ENCODE results near the gene PTBP1.

PTBP1 gene

DNA sequence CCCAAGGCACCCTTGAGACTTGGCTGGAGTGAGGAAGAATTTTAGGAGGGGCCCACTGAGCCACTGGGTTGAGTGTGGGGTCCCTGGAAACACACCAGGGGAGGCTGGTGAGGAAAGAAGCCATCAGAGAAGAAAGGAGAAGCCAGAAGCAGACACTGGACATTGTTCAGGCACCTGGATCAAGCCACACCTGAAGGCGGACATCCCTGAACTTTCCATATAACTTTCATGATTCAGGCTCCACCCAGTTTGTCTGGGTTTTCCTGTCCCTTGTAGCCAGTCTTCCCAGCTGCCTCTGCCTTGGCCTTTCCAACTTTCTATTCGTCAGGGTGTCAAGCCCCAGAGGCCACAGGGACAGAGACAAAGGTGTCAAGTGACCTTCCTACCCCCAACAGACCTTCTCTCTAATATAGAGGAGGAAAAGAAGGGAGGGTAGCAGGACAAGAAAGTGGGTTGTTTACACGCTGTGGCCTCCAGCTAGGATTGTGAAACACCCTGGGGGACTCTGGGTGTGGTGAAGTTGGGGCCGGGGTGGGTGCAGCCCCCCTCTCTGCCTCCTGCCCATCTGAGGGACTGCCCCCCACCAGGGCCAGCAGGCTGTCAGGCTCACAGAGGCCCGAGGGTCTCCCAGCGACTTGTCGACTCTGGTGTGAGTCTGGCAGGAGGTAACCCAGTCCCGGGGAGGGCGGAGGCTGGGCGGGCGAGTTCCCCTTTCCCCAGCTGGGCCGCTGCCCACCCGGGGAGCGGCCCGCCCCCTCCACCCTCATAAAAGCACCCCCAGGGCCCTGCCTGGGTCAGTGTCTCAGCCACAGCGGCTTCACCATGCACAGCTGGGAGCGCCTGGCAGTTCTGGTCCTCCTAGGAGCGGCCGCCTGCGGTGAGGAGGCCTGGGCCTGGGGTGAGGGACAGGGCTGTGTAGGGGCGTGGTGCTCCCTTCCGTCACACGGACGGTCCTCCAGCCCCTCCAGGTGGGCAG is 61.9 kb downstream of the PTBP1 start, which contains the start of gene CFD:
Gene CFD (plus strand): TSS at position 797 of the 976 bp plus-strand sequence. CDS start 26 bp downstream, at position 823.
- peaks cover 30% of the 10 kb centered on the region for H3K4me1 Mint-ChIP-seq
- H3K27me3 Mint-ChIP-seq = peaks cover 55% of the 10 kb centered on the region
- no peaks in the 10 kb centered on the region for H3K9me3 Mint-ChIP-seq
- H3K4me3 Mint-ChIP-seq = peak within 1 kb of the TSS; percentile 32 to 71
- ATAC-seq (no peak), DNase-seq (no peak)
- no peak within 1 kb of the TSS for H3K27ac Mint-ChIP-seq

DNA sequence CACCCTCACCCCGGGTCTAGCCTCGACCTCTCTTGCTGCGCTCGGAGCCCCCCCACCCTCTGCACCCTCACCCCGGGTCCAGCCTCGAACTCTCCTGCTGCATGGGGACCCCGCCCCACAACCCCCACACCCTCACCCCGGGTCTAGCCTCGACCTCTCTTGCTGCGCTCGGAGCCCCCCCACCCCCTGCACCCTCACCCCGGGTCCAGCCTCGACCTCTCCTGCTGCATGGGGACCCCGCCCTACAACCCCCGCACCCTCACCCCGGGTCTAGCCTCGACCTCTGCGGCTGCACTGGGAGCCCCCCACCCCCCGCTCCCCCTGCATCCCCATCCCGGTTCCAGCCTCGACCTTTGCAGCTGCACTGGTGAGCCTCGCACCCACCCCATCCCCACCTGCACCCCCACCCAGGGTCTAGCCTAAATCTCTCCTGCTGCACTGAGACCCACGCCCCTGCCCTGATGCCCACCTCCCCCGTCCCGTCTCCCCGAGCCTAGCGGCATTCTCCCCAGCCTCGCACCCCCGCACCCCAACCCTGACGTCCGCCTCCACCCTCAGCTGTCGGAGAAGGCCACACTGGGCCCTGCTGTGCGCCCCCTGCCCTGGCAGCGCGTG is 64.0 kb downstream of the PTBP1 start:
- peaks cover 30% of the 10 kb centered on the region for H3K4me1 Mint-ChIP-seq
- H3K9me3 Mint-ChIP-seq = no peaks in the 10 kb centered on the region
- DNase-seq = no peak
- peak overlapping the region in 1 of 2 donors; percentile 57 for H3K4me3 Mint-ChIP-seq
- no peak overlapping the region for H3K27ac Mint-ChIP-seq
- peaks cover 48% of the 10 kb centered on the region for H3K27me3 Mint-ChIP-seq
- ATAC-seq = no peak
